GM12878 (cell line): ENCODE data around the gene PGK1. TPM values are rescaled to one million over a fixed set of nuclear protein-coding genes. Genes with fewer than 3 reads are reported as not detected.
A peak's percentile ranks its signal among the peaks of the same experiment; 100 is the strongest.

Source experiments
- ATAC-seq: fragments of 200-7000 bp; cut with Tn5 transposase; 3 replicates; pipeline ENCODE4 v1.9.1; 2020; ENCODE audit warnings: mild to moderate bottlenecking, moderate library complexity
- BruUV-seq: library from RNA; stranded (reverse); fragments of 400-500 nt; replicated peaks from 2 replicates; lab custom pipeline; 2021; lab: Mats Ljungman, UMichigan
- CTCF ChIA-PET: fragments of 300-600 bp; sonication (Branson Sonifier 250); formaldehyde crosslinking; extraction: SDS; loops from one replicate; lab custom pipeline; 2021; ENCODE audit warnings: inconsistent platforms; lab: Yijun Ruan, JAX
- POLR2A ChIA-PET: fragments of 350-600 bp; formaldehyde crosslinking; extraction: SDS; loops from one replicate; lab custom pipeline; 2021; ENCODE audit warnings: inconsistent platforms; lab: Charles Lee
- RAD21 ChIA-PET: fragments of 300-600 bp; sonication (Branson Sonifier 250); formaldehyde crosslinking; loops from one replicate; lab custom pipeline; 2023; ENCODE audit warnings: antibody characterized with exemption; ENCODE audit not compliant: unreplicated experiment; lab: Charles Lee
- SMC1A ChIA-PET: fragments of 300-600 bp; sonication (Branson Sonifier 250); formaldehyde crosslinking; loops from one replicate; lab custom pipeline; 2023; ENCODE audit not compliant: unreplicated experiment, uncharacterized antibody; lab: Charles Lee
- DNase-seq: peaks from one replicate; pipeline ENCODE4 v3.0.0-alpha.2; 2011; ENCODE audit warnings: low read depth, low spot score
- FAIRE-seq: peaks from 3 replicates; lab custom pipeline; 2011; peaks lifted over from hg19 to GRCh38; lab: Jason Lieb, UNC
- H2AFZ ChIP-seq: 2 replicates; pipeline ENCODE4 v1.6.0; 2011; ENCODE audit warnings: low read depth, low read length, control low read depth; ENCODE audit not compliant: control insufficient read depth
- H3K27ac ChIP-seq: 2 replicates; pipeline ENCODE4 v1.5.1; 2011; ENCODE audit warnings: control low read depth; ENCODE audit not compliant: control insufficient read depth, insufficient read depth
- H3K27me3 ChIP-seq, 2 experiments: replicated peaks in 1 of 2; 2 replicates each; pipeline versions ENCODE4 v1.6.0 to v1.6.1; 2011; ENCODE audit warnings: low read length in 1 of 2; ENCODE audit not compliant: control insufficient read depth in 2 of 2, insufficient read depth in 2 of 2
- H3K36me3 ChIP-seq, 2 experiments: 2 replicates each; pipeline ENCODE4 v1.5.1; 2011; ENCODE audit warnings: low read length in 1 of 2; ENCODE audit not compliant: control insufficient read depth in 2 of 2, insufficient read depth in 2 of 2
- H3K4me1 ChIP-seq: 2 replicates; pipeline ENCODE4 v1.6.1; 2011; ENCODE audit warnings: mild to moderate bottlenecking, low read length, moderate library complexity, mixed read lengths; ENCODE audit not compliant: control insufficient read depth, insufficient read depth
- H3K4me2 ChIP-seq: 2 replicates; pipeline ENCODE4 v1.6.0; 2011; ENCODE audit warnings: control low read depth; ENCODE audit not compliant: control insufficient read depth, insufficient read depth
- H3K4me3 ChIP-seq: fragments of 200-600 bp; sonication (generic); 2 replicates; pipeline ENCODE4 v1.5.1; 2016
- H3K79me2 ChIP-seq: 2 replicates; pipeline ENCODE4 v1.6.0; 2011; ENCODE audit warnings: low read length; ENCODE audit not compliant: control insufficient read depth, insufficient read depth
- H3K9ac ChIP-seq: 2 replicates; pipeline ENCODE4 v1.8.0; 2011; ENCODE audit warnings: low read length, control low read depth, mixed read lengths; ENCODE audit not compliant: control insufficient read depth, insufficient read depth
- H3K9me3 ChIP-seq: replicated peaks from 3 replicates; pipeline ENCODE4 v1.5.1; 2011; ENCODE audit warnings: mild to moderate bottlenecking, low read length; ENCODE audit not compliant: control insufficient read depth, insufficient read depth
- H4K20me1 ChIP-seq: 2 replicates; pipeline ENCODE4 v1.6.0; 2011; ENCODE audit not compliant: control insufficient read depth, insufficient read depth
- ESRRA ChIP-seq: IDR thresholded peaks from 2 replicates; pipeline ENCODE4 v1.6.1; 2012; ENCODE audit warnings: mild to moderate bottlenecking, low read length, improper control_type of control experiment
- MLLT1 ChIP-seq: fragments of 450-650 bp; IDR thresholded peaks from 2 replicates; pipeline ENCODE4 v1.6.1; 2016; ENCODE audit warnings: mild to moderate bottlenecking
- MXI1 ChIP-seq: fragments of 150-350 bp; IDR thresholded peaks from 2 replicates; pipeline ENCODE4 v1.6.1; 2011; ENCODE audit warnings: low read depth, mild to moderate bottlenecking, inconsistent platforms, low read length, improper control_type of control experiment
- RBBP5 ChIP-seq: fragments of 200-600 bp; sonication (generic); conservative IDR thresholded peaks from 2 replicates; pipeline ENCODE4 v1.6.1; 2016
- RFX5 ChIP-seq: IDR thresholded peaks from 2 replicates; pipeline ENCODE4 v1.6.1; 2011; ENCODE audit warnings: low read depth, low read length, improper control_type of control experiment
- ZBTB40 ChIP-seq: fragments of 450-650 bp; IDR thresholded peaks from 2 replicates; pipeline ENCODE4 v1.6.1; 2016; ENCODE audit warnings: mild to moderate bottlenecking, moderate library complexity, borderline replicate concordance
- ZNF592 ChIP-seq: fragments of 450-650 bp; IDR thresholded peaks from 2 replicates; pipeline ENCODE4 v1.6.1; 2017; ENCODE audit warnings: mild to moderate bottlenecking, moderate library complexity
- WGBS: methylation state at CpG from one replicate; pipeline ENCODE4 v1.1.6; 2016; ENCODE audit warnings: low lambda C conversion rate; ENCODE audit not compliant: insufficient replicate concordance, insufficient coverage; ENCODE audit errors: missing lambda C conversion rate; 5-methylcytosine and 5-hydroxymethylcytosine counted together
- in situ Hi-C: fragments of 300-500 bp; cut with MboI; formaldehyde crosslinking; loops from 9 replicates; pipeline ENCODE4 v1.14.3; 2018; ENCODE audit warnings: mixed read lengths
- intact Hi-C: fragments of 100-400 bp; cut with micrococcal nuclease; formaldehyde crosslinking; loops from one replicate; pipeline ENCODE4 v1.14.2; 2022; ENCODE audit not compliant: unreplicated experiment
- polyA plus RNA-seq, 11 experiments: library from polyadenylated mRNA; depleted of rRNA in 4 of 11; unstranded in 6 of 11; stranded (reverse) in 5 of 11; fragments of >200 nt; fragmentation: Nextera tagmentation in 4 of 11; fragmentation: Illumina TruSeq in 1 of 11; extraction: Ambion mirVana in 4 of 11; extraction: Trizol in 1 of 11; gene quantifications; 1 replicate in 1 of 11; 2 replicates in 10 of 11; pipeline versions ENCODE4 v1.2.1 to v1.2.3, GENCODE V29; 2011 to 2016; ENCODE audit warnings: inconsistent platforms in 2 of 11, missing spikeins in 2 of 11, low read depth in 1 of 11
- total RNA-seq, 4 experiments: library from RNA; depleted of rRNA in 3 of 4; stranded (reverse); fragments of >200 nt in 3 of 4; fragmentation: Illumina TruSeq in 1 of 4; extraction: Trizol in 1 of 4; gene quantifications; 2 replicates each; pipeline versions ENCODE4 v1.2.1 to v1.2.3, GENCODE V29; 2013 to 2021

Gene PGK1
- total and polyA plus RNA-seq, 10 of the 15 experiments (the other 5 are each of a cell fraction or from before 2014, with no cell fraction given) = 370 to 1,825 (median 629) TPM

GRCh38 chrX:78105944-78106650 lies 2.0 kb downstream of the PGK1 start:
- Histone ChIP-seq H3K79me2 (peaks cover 69% of the 10 kb centered on the region), H3K4me2 (peak overlapping the region; percentile 44; the same call in 1 of the 2 replicates), H2AFZ (no peak overlapping the region), H3K4me3 (peak overlapping the region; percentile 82), H3K36me3 (peaks cover 0 to 2% of the 10 kb centered on the region in 2 experiments; a peak in 2 of 4 replicates), H4K20me1 (no peaks in the 10 kb centered on the region), H3K4me1 (peaks cover 3% of the 10 kb centered on the region; the same call in 1 of the 2 replicates), H3K27me3 (no peaks in the 10 kb centered on the region), H3K27ac (peak overlapping the region; percentile 86; the same call in 1 of the 2 replicates), H3K9ac (peak overlapping the region; percentile 95), H3K9me3 (peaks cover 4% of the 10 kb centered on the region; the same call in 2 of the 3 replicates)
- TF ChIP-seq MXI1 (peak; percentile 71), ZNF592 (no peak), ESRRA (no peak), RBBP5 (no peak), RFX5 (no peak), ZBTB40 (peak; percentile 69), MLLT1 (0 out of 2 replicates have a peak, but pooled peaks have one; percentile 65)
- ChIA-PET CTCF (interaction anchor here (0.9 to 2.1 kb wide), 3 partner anchors 8 to 24 kb away, joined by 4 to 5 read pairs (median 5); no protein-coding TSS in a partner anchor), SMC1A (interaction anchor here (1.1 to 1.2 kb wide), 2 partner anchors 11 to 25 kb away, joined by 3 read pairs; no protein-coding TSS in a partner anchor), POLR2A (interaction anchor here (0.7 to 1.7 kb wide), 3 partner anchors 24 to 193 kb away, joined by 3 to 4 read pairs (median 3); no protein-coding TSS in a partner anchor), RAD21 (interaction anchor here (0.9 to 1.0 kb wide), 2 partner anchors 13 to 196 kb away, joined by 3 to 4 read pairs; partner anchors contain the start of gene ATP7A)
- 24% methylated on average over 11 of the region's 11 CpGs for WGBS
- in situ Hi-C loops = no loop called here
- intact Hi-C loops = loop anchor here (2.0 to 10.0 kb wide), 2 partner anchors 219 to 843 kb away; partner anchors contain the start of gene CYSLTR1
- no peak for FAIRE-seq
- no peak for DNase-seq
- BruUV-seq = no TSS peak
- ATAC-seq = no peak
